K562 (cell line): Measurements from ENCODE around the gene NUP98. TPM values are rescaled to one million over a fixed set of nuclear protein-coding genes. Genes with fewer than 3 reads are reported as not detected.
A peak's percentile ranks its signal among the peaks of the same experiment; 100 is the strongest.

ENCODE experiments used
- CREM ChIP-seq: IDR thresholded peaks from 2 replicates; pipeline ENCODE4 v1.6.1; 2014; ENCODE audit warnings: antibody characterized with exemption, low read depth
- ETV5 ChIP-seq: sonication (generic); formaldehyde crosslinking; IDR thresholded peaks from 2 replicates; pipeline ENCODE4 v1.4.0; 2020; ENCODE audit warnings: low read depth, mild to moderate bottlenecking, missing genetic modification reagents
- MTA3 ChIP-seq: fragments of 450-650 bp; formaldehyde crosslinking; IDR thresholded peaks from 2 replicates; pipeline ENCODE4 v1.6.1; 2017; ENCODE audit warnings: mild to moderate bottlenecking, borderline replicate concordance
- NRF1 ChIP-seq, 2 experiments: fragments of 450-650 bp; IDR thresholded peaks in 1 of 2; conservative IDR thresholded peaks in 1 of 2; 2 replicates each; pipeline ENCODE4 v1.6.1; 2014; ENCODE audit warnings: mild to moderate bottlenecking in 2 of 2
- POLR2AphosphoS5 ChIP-seq: IDR thresholded peaks from 2 replicates; pipeline ENCODE4 v1.6.1; 2011; ENCODE audit warnings: mild to moderate bottlenecking, low read depth, low read length, moderate library complexity; ENCODE audit not compliant: control insufficient read depth, insufficient read depth
- POLR2G ChIP-seq: fragments of 200-400 bp; formaldehyde crosslinking; IDR thresholded peaks from 2 replicates; pipeline ENCODE4 v1.6.1; 2017; ENCODE audit warnings: low read depth, mild to moderate bottlenecking, antibody characterized with exemption, low read length, moderate library complexity
- SRF ChIP-seq, 2 experiments: fragments of 250-450, 450-650 bp in 1 of 2; sonication (Bioruptor Pico) in 1 of 2; sonication (generic) in 1 of 2; formaldehyde crosslinking; IDR thresholded peaks; 2 replicates each; pipeline versions ENCODE4 v1.5.0 to v1.5.1; 2020 to 2022; ENCODE audit warnings: mild to moderate bottlenecking in 1 of 2, missing genetic modification reagents in 1 of 2
- STAG1 ChIP-seq: sonication (generic); formaldehyde crosslinking; IDR thresholded peaks from 2 replicates; pipeline ENCODE4 v1.5.0; 2020; ENCODE audit warnings: missing genetic modification reagents, borderline replicate concordance
- TAF1 ChIP-seq: IDR thresholded peaks from 2 replicates; pipeline ENCODE4 v1.6.1; 2011; ENCODE audit warnings: mild to moderate bottlenecking, low read length, moderate library complexity; ENCODE audit not compliant: insufficient read depth, control insufficient read depth, severe bottlenecking; ENCODE audit errors: extremely low read depth
- polyA plus RNA-seq, 8 experiments: library from polyadenylated mRNA; depleted of rRNA in 4 of 8; stranded (reverse) in 5 of 8; unstranded in 3 of 8; fragments of >200 nt; fragmentation: Nextera tagmentation in 2 of 8; fragmentation: Illumina TruSeq in 1 of 8; extraction: Ambion mirVana in 2 of 8; extraction: Trizol in 1 of 8; gene quantifications; 2 replicates each; pipeline versions ENCODE4 v1.2.1 to v1.2.3, GENCODE V29; 2011 to 2014; ENCODE audit warnings: inconsistent platforms in 1 of 8, missing spikeins in 1 of 8
- total RNA-seq, 7 experiments: library from RNA; depleted of rRNA in 6 of 7; stranded (reverse); fragments of >200 nt in 6 of 7; fragmentation: Illumina TruSeq in 2 of 7; extraction: Trizol in 2 of 7; gene quantifications; 2 replicates each; pipeline versions ENCODE4 v1.2.1 to v1.2.3, GENCODE V29; 2011 to 2021; ENCODE audit warnings: low replicate concordance in 1 of 7
- TF ChIP-seq, protein P1 (sequence below), 2 experiments: fragments of 450-650 bp; formaldehyde crosslinking in 1 of 2; IDR thresholded peaks; 2 replicates each; pipeline versions ENCODE4 v1.4.0 to v1.6.1; 2014 to 2020; ENCODE audit warnings: mild to moderate bottlenecking in 2 of 2, borderline replicate concordance in 1 of 2, low read depth in 1 of 2
- TF ChIP-seq, protein P2 (sequence below): fragments of 250-450 bp; sonication (Bioruptor Pico); IDR thresholded peaks from 2 replicates; pipeline ENCODE4 v1.8.0; 2021; ENCODE audit warnings: moderate library complexity, mild to moderate bottlenecking, inconsistent platforms
- TF ChIP-seq, protein P3 (sequence below): fragments of 450-650 bp; IDR thresholded peaks from 2 replicates; pipeline ENCODE4 v1.6.1; 2016

Gene NUP98
- total and polyA plus RNA-seq, 9 of the 15 experiments (the other 6 are each of a cell fraction or from before 2014, with no cell fraction given): 45.1 to 196 (median 130) TPM

DNA sequence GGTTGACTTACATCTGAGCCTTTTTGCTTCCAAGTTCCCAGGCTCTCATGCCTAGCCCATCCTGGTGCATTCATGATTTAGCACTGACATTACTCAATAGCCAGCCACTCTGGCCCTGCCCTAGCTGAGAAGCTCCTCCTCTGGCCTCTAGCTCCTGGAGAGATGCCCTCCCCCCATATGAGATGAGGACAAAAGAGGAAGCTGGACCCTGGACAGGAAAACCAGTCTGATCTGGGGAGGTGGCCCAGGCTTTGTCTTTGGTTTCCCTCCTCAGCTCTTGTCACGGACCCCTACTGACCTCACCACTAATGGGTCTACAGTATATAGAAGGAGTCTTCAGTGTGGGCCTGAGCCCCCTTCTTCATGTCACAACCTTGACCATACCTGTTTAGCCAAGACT lies 40.4 kb upstream of the NUP98 start (continued):
- TF ChIP-seq, protein P1, sequence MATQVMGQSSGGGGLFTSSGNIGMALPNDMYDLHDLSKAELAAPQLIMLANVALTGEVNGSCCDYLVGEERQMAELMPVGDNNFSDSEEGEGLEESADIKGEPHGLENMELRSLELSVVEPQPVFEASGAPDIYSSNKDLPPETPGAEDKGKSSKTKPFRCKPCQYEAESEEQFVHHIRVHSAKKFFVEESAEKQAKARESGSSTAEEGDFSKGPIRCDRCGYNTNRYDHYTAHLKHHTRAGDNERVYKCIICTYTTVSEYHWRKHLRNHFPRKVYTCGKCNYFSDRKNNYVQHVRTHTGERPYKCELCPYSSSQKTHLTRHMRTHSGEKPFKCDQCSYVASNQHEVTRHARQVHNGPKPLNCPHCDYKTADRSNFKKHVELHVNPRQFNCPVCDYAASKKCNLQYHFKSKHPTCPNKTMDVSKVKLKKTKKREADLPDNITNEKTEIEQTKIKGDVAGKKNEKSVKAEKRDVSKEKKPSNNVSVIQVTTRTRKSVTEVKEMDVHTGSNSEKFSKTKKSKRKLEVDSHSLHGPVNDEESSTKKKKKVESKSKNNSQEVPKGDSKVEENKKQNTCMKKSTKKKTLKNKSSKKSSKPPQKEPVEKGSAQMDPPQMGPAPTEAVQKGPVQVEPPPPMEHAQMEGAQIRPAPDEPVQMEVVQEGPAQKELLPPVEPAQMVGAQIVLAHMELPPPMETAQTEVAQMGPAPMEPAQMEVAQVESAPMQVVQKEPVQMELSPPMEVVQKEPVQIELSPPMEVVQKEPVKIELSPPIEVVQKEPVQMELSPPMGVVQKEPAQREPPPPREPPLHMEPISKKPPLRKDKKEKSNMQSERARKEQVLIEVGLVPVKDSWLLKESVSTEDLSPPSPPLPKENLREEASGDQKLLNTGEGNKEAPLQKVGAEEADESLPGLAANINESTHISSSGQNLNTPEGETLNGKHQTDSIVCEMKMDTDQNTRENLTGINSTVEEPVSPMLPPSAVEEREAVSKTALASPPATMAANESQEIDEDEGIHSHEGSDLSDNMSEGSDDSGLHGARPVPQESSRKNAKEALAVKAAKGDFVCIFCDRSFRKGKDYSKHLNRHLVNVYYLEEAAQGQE (IDR thresholded peaks at IDR 0.05; ENCODE audit: borderline replicate concordance): peak; percentile 95
- TF ChIP-seq, protein P1 (CRISPR knock-in tag; IDR thresholded peaks at IDR 0.05; ENCODE audit: low read depth): no peak
- TF ChIP-seq, protein P2, sequence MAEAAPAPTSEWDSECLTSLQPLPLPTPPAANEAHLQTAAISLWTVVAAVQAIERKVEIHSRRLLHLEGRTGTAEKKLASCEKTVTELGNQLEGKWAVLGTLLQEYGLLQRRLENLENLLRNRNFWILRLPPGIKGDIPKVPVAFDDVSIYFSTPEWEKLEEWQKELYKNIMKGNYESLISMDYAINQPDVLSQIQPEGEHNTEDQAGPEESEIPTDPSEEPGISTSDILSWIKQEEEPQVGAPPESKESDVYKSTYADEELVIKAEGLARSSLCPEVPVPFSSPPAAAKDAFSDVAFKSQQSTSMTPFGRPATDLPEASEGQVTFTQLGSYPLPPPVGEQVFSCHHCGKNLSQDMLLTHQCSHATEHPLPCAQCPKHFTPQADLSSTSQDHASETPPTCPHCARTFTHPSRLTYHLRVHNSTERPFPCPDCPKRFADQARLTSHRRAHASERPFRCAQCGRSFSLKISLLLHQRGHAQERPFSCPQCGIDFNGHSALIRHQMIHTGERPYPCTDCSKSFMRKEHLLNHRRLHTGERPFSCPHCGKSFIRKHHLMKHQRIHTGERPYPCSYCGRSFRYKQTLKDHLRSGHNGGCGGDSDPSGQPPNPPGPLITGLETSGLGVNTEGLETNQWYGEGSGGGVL (CRISPR knock-in tag): no peak
- TF ChIP-seq, protein P3, sequence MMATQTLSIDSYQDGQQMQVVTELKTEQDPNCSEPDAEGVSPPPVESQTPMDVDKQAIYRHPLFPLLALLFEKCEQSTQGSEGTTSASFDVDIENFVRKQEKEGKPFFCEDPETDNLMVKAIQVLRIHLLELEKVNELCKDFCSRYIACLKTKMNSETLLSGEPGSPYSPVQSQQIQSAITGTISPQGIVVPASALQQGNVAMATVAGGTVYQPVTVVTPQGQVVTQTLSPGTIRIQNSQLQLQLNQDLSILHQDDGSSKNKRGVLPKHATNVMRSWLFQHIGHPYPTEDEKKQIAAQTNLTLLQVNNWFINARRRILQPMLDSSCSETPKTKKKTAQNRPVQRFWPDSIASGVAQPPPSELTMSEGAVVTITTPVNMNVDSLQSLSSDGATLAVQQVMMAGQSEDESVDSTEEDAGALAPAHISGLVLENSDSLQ: peak; percentile 84
- TF ChIP-seq CREM (0 out of 2 replicates have a peak, but pooled peaks have one; percentile 11), STAG1 (CRISPR knock-in tag) (no peak), POLR2G (0 out of 2 replicates have a peak, but pooled peaks have one; percentile 34), SRF (CRISPR knock-in tag; IDR thresholded peaks at IDR 0.05) (0 out of 4 replicates have a peak, but pooled peaks of 1 of the 2 experiments have one; percentile 26), MTA3 (0 out of 2 replicates have a peak, but pooled peaks have one; percentile 11), ETV5 (CRISPR knock-in tag) (peak; percentile 31; the same call in 1 of the 2 replicates), TAF1 (peak; percentile 68), POLR2AphosphoS5 (peak; percentile 48; the same call in 1 of the 2 replicates), NRF1 (conservative IDR thresholded peaks at IDR 0.05 in 1 of 2, IDR thresholded peaks at IDR 0.05 in 1 of 2) (peak in 1 of 2 experiments; percentile 36; a peak in 1 of 4 replicates)
